Smooth muscle cell of the pulmonary artery (primary cell): ENCODE results near the gene MSGN1. TPM values are rescaled to one million over a fixed set of nuclear protein-coding genes. Genes with fewer than 3 reads are reported as not detected.

ENCODE experiments used
- total RNA-seq: library from RNA; depleted of rRNA; stranded (reverse); fragments of >200 nt; gene quantifications from 2 replicates; pipeline ENCODE4 v1.2.3, GENCODE V29; 2014

The MSGN1 gene, protein sequence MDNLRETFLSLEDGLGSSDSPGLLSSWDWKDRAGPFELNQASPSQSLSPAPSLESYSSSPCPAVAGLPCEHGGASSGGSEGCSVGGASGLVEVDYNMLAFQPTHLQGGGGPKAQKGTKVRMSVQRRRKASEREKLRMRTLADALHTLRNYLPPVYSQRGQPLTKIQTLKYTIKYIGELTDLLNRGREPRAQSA
- total RNA-seq: not detected in 2 replicates

DNA sequence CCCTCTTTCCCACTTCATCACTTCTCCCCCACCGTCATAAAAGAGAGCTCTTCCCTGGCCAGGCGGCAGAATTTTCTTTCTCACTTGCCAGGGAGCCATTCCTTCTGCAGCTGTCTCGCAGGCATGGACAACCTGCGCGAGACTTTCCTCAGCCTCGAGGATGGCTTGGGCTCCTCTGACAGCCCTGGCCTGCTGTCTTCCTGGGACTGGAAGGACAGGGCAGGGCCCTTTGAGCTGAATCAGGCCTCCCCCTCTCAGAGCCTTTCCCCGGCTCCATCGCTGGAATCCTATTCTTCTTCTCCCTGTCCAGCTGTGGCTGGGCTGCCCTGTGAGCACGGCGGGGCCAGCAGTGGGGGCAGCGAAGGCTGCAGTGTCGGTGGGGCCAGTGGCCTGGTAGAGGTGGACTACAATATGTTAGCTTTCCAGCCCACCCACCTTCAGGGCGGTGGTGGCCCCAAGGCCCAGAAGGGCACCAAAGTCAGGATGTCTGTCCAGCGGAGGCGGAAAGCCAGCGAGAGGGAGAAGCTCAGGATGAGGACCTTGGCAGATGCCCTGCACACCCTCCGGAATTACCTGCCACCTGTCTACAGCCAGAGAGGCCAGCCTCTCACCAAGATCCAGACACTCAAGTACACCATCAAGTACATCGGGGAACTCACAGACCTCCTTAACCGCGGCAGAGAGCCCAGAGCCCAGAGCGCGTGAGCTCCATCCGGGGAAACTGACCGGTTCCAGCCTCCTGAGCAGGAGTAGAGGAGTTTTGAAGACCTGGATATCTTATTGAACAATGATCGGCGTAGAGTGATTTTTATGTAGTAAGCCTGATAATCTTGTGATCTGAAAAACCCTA is at the start of gene MSGN1:
Gene MSGN1 (plus strand): TSS at position 65 of the 850 bp plus-strand sequence. CDS start 59 bp downstream, at position 124.

Other genes starting within 250 kb of the MSGN1 start
- 17.7 and 19.4 TPM in 2 replicates for gene SMC6, start 62.6 kb upstream of the MSGN1 start, total RNA-seq
- 5.2 and 6.1 TPM in 2 replicates for gene GEN1, start 62.3 kb upstream of the MSGN1 start, total RNA-seq
- 0.78 and 2.6 TPM in 2 replicates for gene KCNS3, start 62.2 kb downstream of the MSGN1 start, total RNA-seq